Mesothelial cell of epicardium (in vitro differentiated cells): ENCODE data around the gene TMEM119. TPM values are rescaled to one million over a fixed set of nuclear protein-coding genes. Genes with fewer than 3 reads are reported as not detected.

ENCODE experiments used
- DNase-seq, 2 experiments: peaks; one replicate each; pipeline ENCODE4 v3.0.0; 2021; ENCODE audit warnings: low spot score in 2 of 2; ENCODE audit not compliant: unreplicated experiment in 2 of 2
- H3K27ac Mint-ChIP-seq: 2 replicates; pipeline ENCODE4 v1.8.0; 2021; ENCODE audit warnings: mixed read lengths
- H3K27me3 Mint-ChIP-seq: 2 replicates; pipeline ENCODE4 v1.8.0; 2021; ENCODE audit warnings: low read depth, mixed read lengths
- H3K36me3 Mint-ChIP-seq: 2 replicates; pipeline ENCODE4 v1.8.0; 2021; ENCODE audit warnings: mixed read lengths
- H3K4me1 Mint-ChIP-seq: 2 replicates; pipeline ENCODE4 v1.8.0; 2021; ENCODE audit warnings: mixed read lengths
- H3K4me3 Mint-ChIP-seq: 2 replicates; pipeline ENCODE4 v1.8.0; 2021; ENCODE audit warnings: mild to moderate bottlenecking, moderate library complexity, mixed read lengths
- H3K9me3 Mint-ChIP-seq: 2 replicates; pipeline ENCODE4 v1.8.0; 2021; ENCODE audit warnings: mixed read lengths
- total RNA-seq: library from RNA; stranded (reverse); gene quantifications from 3 replicates; pipeline ENCODE4 v1.2.1, GENCODE V29; 2021
- TF ChIP-seq, protein P1 (sequence below): fragments of 200-600 bp; sonication (generic); IDR thresholded peaks from one replicate; pipeline ENCODE4 v1.5.0; 2021; ENCODE audit warnings: antibody characterized with exemption; ENCODE audit not compliant: unreplicated experiment

The TMEM119 gene
- total RNA-seq, 1 donor from 2014 or later = 41.2 TPM

DNA sequence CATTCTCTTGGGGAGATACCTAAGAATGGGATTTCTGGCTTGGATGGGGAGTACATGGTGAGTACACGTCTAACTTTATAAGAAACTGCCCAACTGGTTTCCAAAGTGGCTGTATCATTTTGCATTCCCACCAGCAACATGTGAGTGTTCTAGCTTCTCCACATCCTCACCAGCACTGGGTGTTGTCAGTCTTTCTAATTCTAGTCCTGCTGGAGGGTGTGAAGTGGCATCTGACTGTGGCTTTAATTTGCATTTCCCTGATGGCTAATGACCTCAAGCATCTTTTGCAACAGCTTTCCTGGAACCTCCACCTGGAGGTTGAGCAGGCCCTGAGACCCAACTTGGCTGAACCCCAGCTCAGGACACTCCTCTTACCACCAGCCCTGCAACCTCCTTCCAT is 18.0 kb upstream of the TMEM119 start:
- Mint-ChIP-seq H3K36me3 (no peaks in the 10 kb centered on the region), H3K4me3 (no peak overlapping the region), H3K9me3 (peaks cover 5% of the 10 kb centered on the region), H3K27ac (no peak overlapping the region), H3K27me3 (no peaks in the 10 kb centered on the region), H3K4me1 (peaks cover 20% of the 10 kb centered on the region)
- DNase-seq = no peak
- TF ChIP-seq, protein P1, sequence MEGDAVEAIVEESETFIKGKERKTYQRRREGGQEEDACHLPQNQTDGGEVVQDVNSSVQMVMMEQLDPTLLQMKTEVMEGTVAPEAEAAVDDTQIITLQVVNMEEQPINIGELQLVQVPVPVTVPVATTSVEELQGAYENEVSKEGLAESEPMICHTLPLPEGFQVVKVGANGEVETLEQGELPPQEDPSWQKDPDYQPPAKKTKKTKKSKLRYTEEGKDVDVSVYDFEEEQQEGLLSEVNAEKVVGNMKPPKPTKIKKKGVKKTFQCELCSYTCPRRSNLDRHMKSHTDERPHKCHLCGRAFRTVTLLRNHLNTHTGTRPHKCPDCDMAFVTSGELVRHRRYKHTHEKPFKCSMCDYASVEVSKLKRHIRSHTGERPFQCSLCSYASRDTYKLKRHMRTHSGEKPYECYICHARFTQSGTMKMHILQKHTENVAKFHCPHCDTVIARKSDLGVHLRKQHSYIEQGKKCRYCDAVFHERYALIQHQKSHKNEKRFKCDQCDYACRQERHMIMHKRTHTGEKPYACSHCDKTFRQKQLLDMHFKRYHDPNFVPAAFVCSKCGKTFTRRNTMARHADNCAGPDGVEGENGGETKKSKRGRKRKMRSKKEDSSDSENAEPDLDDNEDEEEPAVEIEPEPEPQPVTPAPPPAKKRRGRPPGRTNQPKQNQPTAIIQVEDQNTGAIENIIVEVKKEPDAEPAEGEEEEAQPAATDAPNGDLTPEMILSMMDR = no peak

DNA sequence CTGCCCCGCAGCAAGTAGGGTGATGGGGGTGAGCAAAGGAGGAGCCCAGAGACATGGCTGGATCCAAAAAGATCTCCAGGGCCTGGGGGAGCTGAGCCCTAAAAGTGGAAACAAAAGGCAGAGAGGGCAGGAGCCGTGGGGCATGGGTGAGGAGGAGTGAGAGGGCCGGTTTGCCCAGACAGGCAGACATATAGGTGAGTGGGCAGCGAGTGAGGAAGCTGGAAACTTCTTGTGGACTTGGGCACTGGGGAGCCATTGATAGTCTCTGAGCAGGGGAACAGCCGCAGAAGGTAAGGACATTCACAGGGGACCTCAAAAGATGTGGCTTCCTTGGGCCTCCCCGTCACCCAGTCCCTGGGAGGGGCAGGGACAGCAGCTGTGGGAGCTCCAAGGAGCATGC is 16.8 kb upstream of the TMEM119 start:
- Mint-ChIP-seq H3K9me3 (peaks cover 5% of the 10 kb centered on the region), H3K27ac (no peak overlapping the region), H3K27me3 (no peaks in the 10 kb centered on the region), H3K4me3 (no peak overlapping the region), H3K36me3 (no peaks in the 10 kb centered on the region), H3K4me1 (peaks cover 14% of the 10 kb centered on the region)
- DNase-seq = no peak
- TF ChIP-seq, protein P1 = no peak

GRCh38 chr12:108614041-108614440 is 16.2 kb upstream of the TMEM119 start:
- Mint-ChIP-seq H3K27ac (no peak overlapping the region), H3K36me3 (no peaks in the 10 kb centered on the region), H3K27me3 (no peaks in the 10 kb centered on the region), H3K4me1 (peaks cover 8% of the 10 kb centered on the region), H3K9me3 (peaks cover 5% of the 10 kb centered on the region), H3K4me3 (no peak overlapping the region)
- TF ChIP-seq, protein P1 = no peak
- no peak for DNase-seq

DNA sequence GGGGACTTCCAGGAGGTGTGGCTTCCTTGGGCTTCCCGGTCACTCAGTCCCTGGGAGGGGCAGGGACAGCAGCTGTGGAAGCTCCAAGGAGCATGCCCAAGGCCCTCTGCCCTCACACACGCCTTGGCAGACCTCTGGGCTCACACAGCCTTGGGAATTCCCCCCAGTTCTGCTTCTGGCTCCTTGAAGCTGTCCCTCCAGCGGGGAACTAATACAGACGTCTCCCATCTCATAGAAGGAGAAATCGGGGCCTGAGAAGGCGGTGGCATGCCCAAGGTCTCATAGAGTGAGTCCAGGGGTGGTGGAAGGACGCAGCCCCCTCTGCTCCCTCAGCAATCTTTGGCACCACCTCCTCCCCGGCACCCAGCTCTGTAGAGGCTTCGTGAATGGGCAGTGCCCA is 15.7 kb upstream of the TMEM119 start:
- H3K9me3 Mint-ChIP-seq = peaks cover 5% of the 10 kb centered on the region
- no peak overlapping the region for H3K27ac Mint-ChIP-seq
- TF ChIP-seq, protein P1 = no peak
- H3K4me1 Mint-ChIP-seq = peaks cover 6% of the 10 kb centered on the region
- H3K27me3 Mint-ChIP-seq = no peaks in the 10 kb centered on the region
- no peak overlapping the region for H3K4me3 Mint-ChIP-seq
- DNase-seq = no peak
- H3K36me3 Mint-ChIP-seq = no peaks in the 10 kb centered on the region

GRCh38 chr12:108612788-108613282 is 15.0 kb upstream of the TMEM119 start:
- Mint-ChIP-seq H3K27me3 (no peaks in the 10 kb centered on the region), H3K36me3 (no peaks in the 10 kb centered on the region), H3K4me1 (peaks cover 3% of the 10 kb centered on the region), H3K27ac (no peak overlapping the region), H3K9me3 (peaks cover 5% of the 10 kb centered on the region), H3K4me3 (no peak overlapping the region)
- no peak for DNase-seq
- TF ChIP-seq, protein P1 = no peak

- no peak overlapping the region for H3K4me3 Mint-ChIP-seq
- DNase-seq = no peak
- TF ChIP-seq, protein P1 = peak; percentile 20
- no peak overlapping the region for H3K27ac Mint-ChIP-seq
- H3K9me3 Mint-ChIP-seq = peaks cover 5% of the 10 kb centered on the region
- no peaks in the 10 kb centered on the region for H3K27me3 Mint-ChIP-seq
- no peaks in the 10 kb centered on the region for H3K36me3 Mint-ChIP-seq
- H3K4me1 Mint-ChIP-seq = peaks cover 3% of the 10 kb centered on the region
Observed at GRCh38 chr12:108611884-108612415, 14.1 kb upstream of the TMEM119 start.
